Cortex of kidney (tissue), 1 donor: Measurements from ENCODE around the gene PRKCE.
"Not testable (repeated sequence)": the region's sequence is repeated elsewhere in the genome, so short reads cannot be mapped to it uniquely, and the experiment has no call there.

ENCODE experiments used
- DNase-seq: peaks from one replicate; lab custom pipeline; 2025; lab: John Stamatoyannopoulos, UW

Gene PRKCE

DNA sequence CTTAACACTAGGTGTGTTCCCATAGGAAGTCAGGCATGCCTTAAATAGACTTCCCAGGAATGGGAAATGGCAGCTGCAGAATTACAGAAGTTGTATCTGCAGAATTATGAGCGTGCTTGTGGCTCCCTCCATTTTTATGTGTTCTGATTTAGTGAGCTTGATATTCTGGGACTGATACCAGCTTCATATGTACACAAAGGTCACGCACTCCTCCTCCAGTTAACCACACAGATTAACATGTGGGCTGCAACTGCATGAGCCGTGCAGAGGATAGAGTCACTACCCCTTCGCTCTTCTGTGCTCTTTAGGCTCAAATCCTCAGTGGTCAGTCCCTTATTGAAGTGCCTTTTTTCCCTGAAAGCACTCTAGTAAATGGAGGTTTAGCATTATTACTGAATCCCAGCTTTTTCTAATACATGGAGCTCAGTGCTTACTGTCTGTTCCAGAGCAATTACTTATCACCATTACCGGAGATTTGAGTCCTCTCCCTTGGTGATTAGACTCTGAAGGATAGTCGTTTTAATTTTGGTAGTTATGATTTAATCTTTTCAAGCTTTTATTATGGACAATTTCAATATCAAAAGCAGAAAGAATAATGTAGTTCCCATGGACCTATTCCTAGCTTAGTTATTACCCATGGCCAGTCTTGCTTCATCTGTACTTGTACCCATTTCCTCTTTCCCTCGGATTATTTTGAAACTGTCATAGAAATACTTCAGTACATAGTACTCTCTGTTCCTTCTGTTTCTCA, 238.3 kb downstream of the PRKCE start:
- no peak for DNase-seq

DNA sequence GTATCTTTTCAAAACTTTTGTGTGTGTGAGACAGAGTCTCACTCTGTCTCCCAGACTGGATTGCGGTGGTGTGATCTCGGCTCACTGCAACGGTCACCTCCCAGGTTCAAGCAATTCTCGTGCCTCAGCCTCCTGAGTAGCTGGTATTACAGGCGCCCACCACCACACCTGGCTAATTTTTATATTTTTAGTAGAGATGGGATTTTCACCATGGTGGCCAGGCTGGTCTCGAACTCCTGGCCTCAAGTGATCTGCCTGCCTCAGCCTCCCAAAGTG, 238.8 kb downstream of the PRKCE start:
- not testable (repeated sequence) for DNase-seq

- DNase-seq, result no peak
Measured at GRCh38 chr2:45890819-45891218, 239.3 kb downstream of the PRKCE start.

- DNase-seq, result no peak
Measured at GRCh38 chr2:45891719-45892424, 240.4 kb downstream of the PRKCE start.

DNA sequence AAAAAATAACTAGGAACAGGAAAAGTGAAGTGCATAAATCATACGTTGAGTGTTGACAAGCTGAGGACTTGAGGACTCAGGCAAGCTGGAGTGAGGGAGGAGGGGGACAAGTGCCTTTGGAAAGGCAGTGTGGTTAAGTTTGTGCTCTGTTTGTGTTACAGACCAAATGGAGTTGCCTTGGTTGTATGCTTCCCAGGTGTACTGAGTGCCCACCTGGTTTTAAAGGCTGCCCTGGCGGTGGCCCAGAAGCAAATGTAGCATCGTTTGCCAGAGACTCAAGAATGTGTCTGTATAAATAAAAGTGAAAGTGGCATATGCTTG, 240.9 kb downstream of the PRKCE start:
- no peak for DNase-seq

- no peak for DNase-seq
Measured at GRCh38 chr2:45892757-45893156, 241.3 kb downstream of the PRKCE start.

- no peak for DNase-seq
Measured at GRCh38 chr2:45894211-45894610, 242.7 kb downstream of the PRKCE start.

GRCh38 chr2:45895241-45895861, 243.9 kb downstream of the PRKCE start:
- no peak for DNase-seq

- no peak for DNase-seq
Measured at GRCh38 chr2:45896311-45896710, 244.8 kb downstream of the PRKCE start.

DNA sequence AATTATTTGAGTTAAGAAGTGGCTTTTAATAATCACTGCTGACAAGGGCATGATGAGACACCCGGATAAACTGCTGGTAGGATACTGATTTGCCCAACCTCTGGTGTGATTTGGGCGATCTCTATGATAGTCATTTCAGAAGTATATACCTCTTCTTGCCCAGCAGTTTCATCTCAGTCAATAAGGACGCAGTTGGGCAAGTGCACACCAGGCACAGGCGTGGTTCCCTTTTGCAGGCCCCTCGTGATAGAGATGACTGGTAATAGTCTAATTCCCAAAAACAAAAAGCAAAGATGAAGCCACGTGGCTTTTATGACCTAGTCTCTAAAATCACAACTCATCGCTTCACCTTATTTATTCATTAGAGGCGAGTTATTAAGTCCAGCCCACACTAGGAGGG, 246.4 kb downstream of the PRKCE start:
- no peak for DNase-seq

- DNase-seq, result no peak
Measured at GRCh38 chr2:45898819-45899218, 247.3 kb downstream of the PRKCE start.

- DNase-seq, result no peak
Measured at GRCh38 chr2:45899926-45900325, 248.5 kb downstream of the PRKCE start.

DNA sequence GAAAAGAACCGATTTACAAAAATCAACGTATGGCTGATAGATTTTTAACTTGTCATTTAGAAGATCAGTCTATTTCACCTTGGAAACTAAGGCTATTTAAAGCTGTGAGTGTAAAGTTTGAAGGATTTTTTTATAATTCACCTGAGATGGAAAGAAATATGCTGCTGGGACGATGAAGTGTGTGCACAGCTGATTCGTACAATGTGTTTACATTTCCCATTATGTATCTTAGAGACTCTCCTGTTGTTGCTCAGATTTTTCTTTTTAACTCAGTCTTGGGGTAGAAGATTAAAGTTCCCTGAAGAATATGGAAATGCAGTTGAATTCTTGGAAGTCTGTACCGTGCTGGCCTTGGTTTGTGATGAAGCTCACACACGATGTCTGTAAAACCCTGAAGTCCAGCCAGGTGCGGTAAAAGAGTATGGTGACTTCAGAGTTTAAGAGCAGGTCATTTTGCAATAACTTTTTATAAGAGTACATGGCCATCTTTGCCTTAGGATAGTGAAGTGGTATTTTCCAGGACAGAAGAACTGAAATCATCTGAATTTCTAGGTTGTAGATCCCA, 250.1 kb downstream of the PRKCE start:
- DNase-seq, result no peak

- no peak for DNase-seq
Measured at GRCh38 chr2:45902380-45902779, 250.9 kb downstream of the PRKCE start.

DNA sequence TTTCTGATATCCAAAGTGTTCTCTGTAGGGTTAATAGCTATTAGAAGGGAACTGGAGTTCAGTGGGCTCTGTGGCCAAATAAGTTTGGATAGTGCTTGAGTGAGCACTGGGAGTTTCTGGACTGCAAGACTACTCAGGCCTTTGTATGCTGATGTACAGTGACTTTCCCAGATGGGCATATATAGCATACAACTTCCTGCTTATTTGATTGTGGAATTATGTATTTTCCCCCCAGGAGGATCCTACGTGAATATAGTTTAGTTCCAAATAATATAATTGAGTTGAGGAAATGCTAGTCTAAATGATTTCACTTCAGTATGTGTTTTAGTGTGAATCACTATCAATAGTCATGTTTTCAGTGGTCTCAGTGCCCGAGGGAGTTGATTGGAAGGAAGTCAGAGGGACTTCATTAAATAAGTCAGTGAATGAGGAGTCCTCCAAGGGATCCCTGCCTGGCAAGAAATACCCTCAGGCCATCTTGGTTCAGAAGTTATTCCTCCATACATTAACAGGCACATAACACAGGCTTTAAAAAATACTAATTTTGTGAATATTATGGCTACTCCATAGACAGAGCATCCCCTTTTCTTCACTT, 251.4 kb downstream of the PRKCE start:
- no peak for DNase-seq

GRCh38 chr2:45904267-45904945, 252.9 kb downstream of the PRKCE start:
- DNase-seq, result no peak

GRCh38 chr2:45904946-45905631, 253.6 kb downstream of the PRKCE start:
- DNase-seq, result no peak

- no peak for DNase-seq
Measured at GRCh38 chr2:45905632-45905958, 254.1 kb downstream of the PRKCE start.

DNA sequence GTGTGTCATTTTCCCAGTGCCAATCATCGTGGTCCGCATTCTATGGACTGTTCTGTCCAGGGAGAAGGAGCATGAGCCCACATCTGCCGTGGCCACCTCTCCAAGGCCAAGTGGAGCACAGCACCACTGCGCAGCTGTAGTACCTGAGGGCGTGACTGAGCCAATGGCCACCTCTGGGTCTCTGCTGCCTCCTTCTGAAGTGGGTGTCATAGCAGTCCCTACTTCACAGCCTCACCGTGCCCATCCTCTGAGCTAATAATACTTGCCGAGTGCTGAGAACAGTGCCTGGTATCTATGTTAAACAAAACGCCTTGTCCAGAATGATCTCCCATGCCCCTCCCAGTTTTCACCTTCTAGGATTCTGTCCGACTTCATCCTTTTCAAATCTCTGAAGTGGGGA, 256.1 kb downstream of the PRKCE start:
- DNase-seq, result no peak

GRCh38 chr2:45908316-45909170, 257.1 kb downstream of the PRKCE start:
- no peak for DNase-seq

DNA sequence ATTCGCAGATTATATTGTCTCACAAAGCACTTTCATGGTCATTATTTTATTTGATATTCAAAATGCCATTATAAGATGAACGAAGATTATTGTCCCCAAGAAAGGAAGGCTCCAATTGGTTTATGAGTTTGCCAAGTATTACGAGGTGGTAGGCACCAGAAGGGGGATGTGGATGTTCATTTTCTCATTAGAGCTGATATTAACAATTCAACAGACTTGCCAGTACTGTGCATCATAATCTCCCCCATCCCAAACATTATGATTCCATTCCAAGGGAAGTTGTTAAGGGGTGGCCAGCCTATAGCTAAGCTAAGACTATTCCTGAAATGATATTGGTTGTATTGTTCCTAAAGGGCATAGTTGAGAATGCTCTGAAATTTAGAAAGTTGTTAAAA, 257.7 kb downstream of the PRKCE start:
- no peak for DNase-seq
